Peyer's patch (tissue), 4 donors: ENCODE results near the gene DLK1. TPM values are rescaled to one million over a fixed set of nuclear protein-coding genes. Genes with fewer than 3 reads are reported as not detected.

Experiments
- DNase-seq, 3 donors: peaks; one replicate each; pipeline ENCODE4 v3.0.0-alpha.2; 2017 to 2019
- H3K27ac ChIP-seq, 4 donors: fragments of 200-600 bp; sonication (generic); one replicate each; pipeline ENCODE4 v1.5.1; 2016 to 2019
- H3K27me3 ChIP-seq, 2 donors: fragments of 200-600 bp; sonication (generic); one replicate each; pipeline ENCODE4 v1.5.1; 2019
- H3K36me3 ChIP-seq, 3 donors: fragments of 200-600 bp; sonication (generic); one replicate each; pipeline ENCODE4 v1.5.1; 2016 to 2019
- H3K4me1 ChIP-seq, 4 donors: fragments of 200-600 bp; sonication (generic); one replicate each; pipeline ENCODE4 v1.5.1; 2016 to 2019
- H3K4me3 ChIP-seq, 4 donors: fragments of 200-600 bp; sonication (generic); 1 replicate in 3 of 4; 2 replicates in 1 of 4; pipeline ENCODE4 v1.5.1; 2016 to 2019; ENCODE audit warnings: mild to moderate bottlenecking in 1 of 4
- H3K9me3 ChIP-seq, 4 donors: fragments of 200-600 bp; sonication (generic); one replicate each; pipeline ENCODE4 v1.5.1; 2016 to 2019; ENCODE audit warnings: mild to moderate bottlenecking in 1 of 4
- POLR2A ChIP-seq, 2 donors: fragments of 450-650 bp; IDR thresholded peaks; one replicate each; pipeline ENCODE4 v1.5.1; 2017; ENCODE audit warnings: antibody characterized with exemption in 2 of 2, mild to moderate bottlenecking in 2 of 2, moderate library complexity in 2 of 2
- total RNA-seq, 4 donors: library from RNA; depleted of rRNA; stranded (reverse); fragments of >200 nt; gene quantifications; one replicate each; pipeline ENCODE4 v1.1.0, GENCODE V29; 2016
- TF ChIP-seq, protein P1 (sequence below), 6 experiments: fragments of 450-650 bp in 4 of 6; fragments of 200-600 bp in 2 of 6; sonication (generic) in 1 of 6; IDR thresholded peaks; one replicate each; pipeline ENCODE4 v1.5.1; 2017 to 2019; ENCODE audit warnings: antibody characterized with exemption in 6 of 6, mild to moderate bottlenecking in 3 of 6, moderate library complexity in 1 of 6

DLK1 gene
- total RNA-seq, 4 donors from 2014 or later, result not detected

DNA sequence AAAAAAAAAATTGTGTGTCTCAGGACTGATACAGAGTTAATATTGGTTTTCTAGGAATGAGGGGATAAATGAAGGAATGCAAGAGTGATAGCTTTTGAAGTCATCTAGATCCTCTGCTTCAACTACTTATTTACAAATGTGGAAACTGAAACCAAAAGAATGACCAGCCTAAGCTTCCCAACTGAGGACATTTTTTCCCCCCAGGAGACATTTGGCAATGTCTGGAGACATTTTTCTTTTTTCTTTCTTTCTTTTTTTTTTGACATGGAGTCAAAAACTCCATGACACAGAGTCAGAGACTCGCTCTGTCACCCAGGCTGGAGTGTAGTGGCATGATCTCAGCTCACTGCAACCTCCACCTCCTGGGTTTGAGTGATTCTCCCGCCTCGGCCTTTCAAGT, 15.3 kb downstream of the DLK1 start:
- no peak for DNase-seq
- Histone ChIP-seq H3K27me3 (no peaks in the 10 kb centered on the region), H3K27ac (no peak overlapping the region), H3K9me3 (no peaks in the 10 kb centered on the region), H3K36me3 (no peaks in the 10 kb centered on the region), H3K4me3 (no peak overlapping the region), H3K4me1 (no peaks in the 10 kb centered on the region)
- TF ChIP-seq, protein P1, sequence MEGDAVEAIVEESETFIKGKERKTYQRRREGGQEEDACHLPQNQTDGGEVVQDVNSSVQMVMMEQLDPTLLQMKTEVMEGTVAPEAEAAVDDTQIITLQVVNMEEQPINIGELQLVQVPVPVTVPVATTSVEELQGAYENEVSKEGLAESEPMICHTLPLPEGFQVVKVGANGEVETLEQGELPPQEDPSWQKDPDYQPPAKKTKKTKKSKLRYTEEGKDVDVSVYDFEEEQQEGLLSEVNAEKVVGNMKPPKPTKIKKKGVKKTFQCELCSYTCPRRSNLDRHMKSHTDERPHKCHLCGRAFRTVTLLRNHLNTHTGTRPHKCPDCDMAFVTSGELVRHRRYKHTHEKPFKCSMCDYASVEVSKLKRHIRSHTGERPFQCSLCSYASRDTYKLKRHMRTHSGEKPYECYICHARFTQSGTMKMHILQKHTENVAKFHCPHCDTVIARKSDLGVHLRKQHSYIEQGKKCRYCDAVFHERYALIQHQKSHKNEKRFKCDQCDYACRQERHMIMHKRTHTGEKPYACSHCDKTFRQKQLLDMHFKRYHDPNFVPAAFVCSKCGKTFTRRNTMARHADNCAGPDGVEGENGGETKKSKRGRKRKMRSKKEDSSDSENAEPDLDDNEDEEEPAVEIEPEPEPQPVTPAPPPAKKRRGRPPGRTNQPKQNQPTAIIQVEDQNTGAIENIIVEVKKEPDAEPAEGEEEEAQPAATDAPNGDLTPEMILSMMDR (IDR thresholded peaks at IDR 0.05), result no peak

DNA sequence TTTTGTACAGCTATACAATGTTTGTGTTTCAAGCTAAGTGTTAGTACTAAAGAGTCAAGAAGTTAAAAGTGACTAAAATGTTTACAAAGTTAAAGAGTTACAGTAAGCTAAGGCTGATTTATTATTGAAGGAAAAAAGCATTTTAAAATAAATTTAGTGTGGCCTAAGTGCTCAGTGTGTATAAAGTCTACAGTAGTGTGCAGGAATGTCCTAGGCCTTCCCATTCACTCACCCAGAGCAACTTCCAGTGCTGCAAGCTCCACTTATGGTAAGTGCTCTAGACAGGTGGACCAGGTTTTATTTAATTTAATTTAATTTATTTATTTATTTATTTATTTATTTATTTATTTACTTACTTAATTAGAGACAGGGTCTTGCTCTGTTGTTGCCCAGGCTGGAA, 19.6 kb downstream of the DLK1 start:
- H3K36me3 ChIP-seq, result no peaks in the 10 kb centered on the region
- H3K4me1 ChIP-seq, result no peaks in the 10 kb centered on the region
- H3K27me3 ChIP-seq, result no peaks in the 10 kb centered on the region
- no peak for DNase-seq
- no peak overlapping the region for H3K4me3 ChIP-seq
- H3K9me3 ChIP-seq, result no peaks in the 10 kb centered on the region
- TF ChIP-seq, protein P1 (IDR thresholded peaks at IDR 0.05), result no peak
- no peak for TF ChIP-seq POLR2A (IDR thresholded peaks at IDR 0.05)
- no peak overlapping the region for H3K27ac ChIP-seq

DNA sequence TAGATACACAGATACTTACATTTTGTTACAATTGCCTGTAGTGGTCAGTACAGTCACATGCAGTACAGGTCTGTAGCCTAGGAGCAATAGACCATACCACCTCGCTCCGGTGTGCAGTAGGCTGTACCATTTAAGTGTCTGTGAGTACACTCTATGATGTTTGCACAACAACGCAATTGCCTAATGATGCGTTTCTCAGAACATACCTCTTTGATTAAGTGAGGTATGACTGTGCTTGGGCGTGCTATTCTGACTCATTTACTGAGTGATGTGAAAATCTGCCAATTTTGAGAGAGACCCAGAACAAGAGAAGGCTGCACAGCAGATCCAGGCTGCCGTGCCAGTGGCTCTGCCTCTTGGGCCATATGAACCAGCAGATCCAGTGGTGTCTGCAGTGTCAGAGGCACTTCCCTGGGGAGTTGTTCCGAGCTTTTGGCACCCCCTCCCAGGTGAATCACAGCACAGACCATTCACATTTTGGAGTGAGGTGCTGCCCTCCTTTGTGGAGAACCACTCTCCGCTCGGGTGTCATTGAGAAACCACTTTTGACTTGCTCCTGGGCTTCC, 20.4 kb downstream of the DLK1 start:
- no peaks in the 10 kb centered on the region for H3K36me3 ChIP-seq
- H3K9me3 ChIP-seq, result no peaks in the 10 kb centered on the region
- no peak overlapping the region for H3K27ac ChIP-seq
- no peak overlapping the region for H3K4me3 ChIP-seq
- H3K27me3 ChIP-seq, result no peaks in the 10 kb centered on the region
- TF ChIP-seq, protein P1 (IDR thresholded peaks at IDR 0.05), result no peak
- DNase-seq, result no peak
- H3K4me1 ChIP-seq, result no peaks in the 10 kb centered on the region

DNA sequence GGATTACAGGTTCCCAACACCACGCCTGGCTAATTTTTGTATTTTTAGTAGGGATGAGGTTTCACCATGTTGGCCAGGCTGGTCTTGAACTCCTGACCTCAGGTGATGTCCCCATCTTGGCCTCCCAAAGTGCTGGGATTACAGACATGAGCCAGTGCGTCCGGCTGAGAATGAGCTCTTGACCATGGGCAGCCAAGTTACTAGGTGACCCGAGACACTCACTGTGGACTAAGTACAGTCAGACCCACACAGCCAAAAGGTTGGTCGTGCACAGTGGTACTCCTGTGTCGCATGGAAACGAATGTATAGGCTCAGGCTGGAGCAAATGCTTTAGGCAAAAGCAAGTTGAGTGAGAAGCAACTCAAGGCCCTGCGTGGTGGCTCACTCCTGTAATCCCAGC, 21.0 kb downstream of the DLK1 start:
- H3K9me3 ChIP-seq, result no peaks in the 10 kb centered on the region
- DNase-seq, result no peak
- H3K4me3 ChIP-seq, result no peak overlapping the region
- no peaks in the 10 kb centered on the region for H3K4me1 ChIP-seq
- H3K36me3 ChIP-seq, result no peaks in the 10 kb centered on the region
- H3K27me3 ChIP-seq, result no peaks in the 10 kb centered on the region
- TF ChIP-seq, protein P1 (IDR thresholded peaks at IDR 0.05), result no peak
- TF ChIP-seq POLR2A (IDR thresholded peaks at IDR 0.05), result no peak
- no peak overlapping the region for H3K27ac ChIP-seq

DNA sequence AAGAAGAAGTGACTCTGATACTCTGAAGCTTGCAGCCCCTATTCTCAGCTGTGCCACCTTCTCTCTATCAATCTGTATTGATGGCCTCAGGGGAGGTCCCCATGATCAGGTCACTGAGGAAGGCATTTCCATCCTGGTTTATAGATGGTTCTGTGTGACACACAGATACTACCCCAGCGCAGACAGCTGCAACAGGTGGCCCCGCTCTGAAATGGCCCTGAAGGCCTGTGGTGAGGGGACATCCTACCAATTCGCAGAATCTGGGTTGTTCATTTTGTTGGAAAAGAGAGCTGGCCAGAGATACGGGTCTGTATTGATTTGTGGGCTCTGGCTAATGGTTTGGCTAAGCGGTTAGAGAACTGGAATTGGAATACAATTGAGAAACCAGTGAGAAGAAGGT, 21.7 kb downstream of the DLK1 start:
- DNase-seq, result no peak
- no peak overlapping the region for H3K4me3 ChIP-seq
- TF ChIP-seq, protein P1 (IDR thresholded peaks at IDR 0.05), result no peak
- TF ChIP-seq POLR2A (IDR thresholded peaks at IDR 0.05), result no peak

DNA sequence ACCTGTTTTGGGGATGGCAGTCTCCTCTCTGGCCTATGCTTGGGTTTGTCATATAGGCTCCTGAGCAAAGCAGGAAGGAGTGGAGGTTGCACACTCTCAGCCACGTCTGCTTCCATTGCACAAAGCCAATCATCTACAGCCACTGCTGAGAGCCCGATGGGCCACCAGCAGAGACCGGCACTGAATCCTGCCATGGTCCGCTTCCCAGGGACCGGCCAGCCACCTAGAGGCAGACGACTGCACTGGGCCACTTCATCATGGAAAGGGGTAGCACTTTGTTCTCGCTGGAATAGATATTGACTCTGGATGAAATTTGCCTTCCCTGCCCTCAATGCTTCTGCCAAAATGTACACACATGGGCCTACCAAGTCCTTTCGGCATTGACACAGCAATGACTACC, 22.3 kb downstream of the DLK1 start:
- Histone ChIP-seq H3K4me1 (no peaks in the 10 kb centered on the region), H3K9me3 (no peaks in the 10 kb centered on the region), H3K36me3 (no peaks in the 10 kb centered on the region), H3K27me3 (no peaks in the 10 kb centered on the region), H3K27ac (no peak overlapping the region), H3K4me3 (no peak overlapping the region)
- DNase-seq, result no peak
- no peak for TF ChIP-seq POLR2A (IDR thresholded peaks at IDR 0.05)
- TF ChIP-seq, protein P1 (IDR thresholded peaks at IDR 0.05), result no peak

More for the DNA sequence above, 21.7 kb downstream of the DLK1 start:
- no peaks in the 10 kb centered on the region for H3K4me1 ChIP-seq
- H3K27me3 ChIP-seq, result no peaks in the 10 kb centered on the region
- H3K27ac ChIP-seq, result no peak overlapping the region
- H3K36me3 ChIP-seq, result no peaks in the 10 kb centered on the region
- H3K9me3 ChIP-seq, result no peaks in the 10 kb centered on the region
